Breast epithelium (tissue), 4 donors: ENCODE data around the gene PLA2G2F. TPM values are rescaled to one million over a fixed set of nuclear protein-coding genes. Genes with fewer than 3 reads are reported as not detected.

Source experiments
- DNase-seq, 2 donors: peaks; one replicate each; pipeline ENCODE4 v3.0.0-alpha.2; 2019; ENCODE audit warnings: low spot score in 2 of 2
- H3K27ac ChIP-seq, 2 donors: fragments of 200-600 bp; sonication (generic) in 1 of 2; one replicate each; pipeline ENCODE4 v1.5.1; 2016 to 2019; ENCODE audit warnings: mild to moderate bottlenecking in 1 of 2
- H3K27me3 ChIP-seq, 2 donors: fragments of 200-600 bp; sonication (generic) in 1 of 2; one replicate each; pipeline versions ENCODE4 v1.5.1 to v1.6.0; 2017 to 2019; ENCODE audit warnings: control low read depth in 1 of 2, mild to moderate bottlenecking in 1 of 2
- H3K36me3 ChIP-seq: fragments of 200-600 bp; one replicate; pipeline ENCODE4 v1.5.1; 2019
- H3K4me1 ChIP-seq, 2 donors: fragments of 200-600 bp; sonication (generic); one replicate each; pipeline ENCODE4 v1.5.1; 2016 to 2019; ENCODE audit warnings: control low read depth in 1 of 2
- H3K4me3 ChIP-seq, 3 donors: fragments of 200-600 bp; sonication (generic); 1 replicate in 2 of 3; 2 replicates in 1 of 3; pipeline ENCODE4 v1.5.1; 2016 to 2019; ENCODE audit warnings: mild to moderate bottlenecking in 3 of 3, moderate library complexity in 2 of 3
- H3K9me3 ChIP-seq, 2 donors: fragments of 200-600 bp; sonication (generic) in 1 of 2; one replicate each; pipeline ENCODE4 v1.5.1; 2016 to 2019; ENCODE audit warnings: control low read depth in 1 of 2
- CTCF ChIP-seq, 3 donors: fragments of 450-650 bp; IDR thresholded peaks; one replicate each; pipeline ENCODE4 v1.5.1; 2016 to 2017; ENCODE audit warnings: antibody characterized with exemption in 3 of 3, mild to moderate bottlenecking in 3 of 3, moderate library complexity in 3 of 3
- POLR2A ChIP-seq: fragments of 450-650 bp; IDR thresholded peaks from one replicate; pipeline ENCODE4 v1.6.1; 2016; ENCODE audit warnings: antibody characterized with exemption, mild to moderate bottlenecking, moderate library complexity
- POLR2AphosphoS5 ChIP-seq, 3 donors: sonication (generic); formaldehyde crosslinking; IDR thresholded peaks; one replicate each; pipeline ENCODE4 v1.6.1; 2017; ENCODE audit warnings: antibody characterized with exemption in 3 of 3
- intact Hi-C: fragments of 100-400 bp; cut with DNase I; formaldehyde crosslinking; loops from one replicate; pipeline ENCODE4 v1.15.1; 2023; ENCODE audit warnings: low total_unique reads
- total RNA-seq, 3 donors: library from RNA; depleted of rRNA; stranded (reverse); fragments of >200 nt; gene quantifications; one replicate each; pipeline ENCODE4 v1.1.0, GENCODE V29; 2016

The PLA2G2F gene
- total RNA-seq, 3 donors from 2014 or later: not detected

- H3K27ac ChIP-seq: peak overlapping the region; percentile 25 to 52
- H3K4me1 ChIP-seq: no peaks in the 10 kb centered on the region
- no peak for TF ChIP-seq POLR2A
- TF ChIP-seq POLR2AphosphoS5 (IDR thresholded peaks at IDR 0.05): no peak
- TF ChIP-seq CTCF (IDR thresholded peaks at IDR 0.05): no peak
- no peak overlapping the region for H3K4me3 ChIP-seq
- H3K27me3 ChIP-seq: no peaks in the 10 kb centered on the region
- DNase-seq: no peak
- no peaks in the 10 kb centered on the region for H3K36me3 ChIP-seq
- intact Hi-C loops: no loop called here
- no peaks in the 10 kb centered on the region for H3K9me3 ChIP-seq
Observed at GRCh38 chr1:20137604-20138003, 1.5 kb upstream of the PLA2G2F start.

GRCh38 chr1:20138346-20138745 is 777 bp upstream of the PLA2G2F start:
- H3K27me3 ChIP-seq: no peaks in the 10 kb centered on the region
- H3K27ac ChIP-seq: no peak overlapping the region
- H3K4me1 ChIP-seq: no peaks in the 10 kb centered on the region
- TF ChIP-seq POLR2AphosphoS5 (IDR thresholded peaks at IDR 0.05): no peak
- TF ChIP-seq CTCF (IDR thresholded peaks at IDR 0.05): no peak
- TF ChIP-seq POLR2A: no peak
- intact Hi-C loops: no loop called here
- H3K4me3 ChIP-seq: no peak overlapping the region
- H3K9me3 ChIP-seq: no peaks in the 10 kb centered on the region
- H3K36me3 ChIP-seq: no peaks in the 10 kb centered on the region
- no peak for DNase-seq

GRCh38 chr1:20139776-20140612 is 871 bp downstream of the PLA2G2F start:
- H3K9me3 ChIP-seq: no peaks in the 10 kb centered on the region
- intact Hi-C loops: no loop called here

GRCh38 chr1:20141001-20141400 is 1.9 kb downstream of the PLA2G2F start:
- H3K4me1 ChIP-seq: no peaks in the 10 kb centered on the region
- intact Hi-C loops: no loop called here
- no peak overlapping the region for H3K4me3 ChIP-seq
- no peak overlapping the region for H3K27ac ChIP-seq
- no peaks in the 10 kb centered on the region for H3K36me3 ChIP-seq
- no peaks in the 10 kb centered on the region for H3K27me3 ChIP-seq
- DNase-seq: no peak
- H3K9me3 ChIP-seq: no peaks in the 10 kb centered on the region
- no peak for TF ChIP-seq POLR2AphosphoS5 (IDR thresholded peaks at IDR 0.05)
- TF ChIP-seq CTCF (IDR thresholded peaks at IDR 0.05): no peak
- no peak for TF ChIP-seq POLR2A

More at GRCh38 chr1:20139776-20140612, 871 bp downstream of the PLA2G2F start:
- H3K36me3 ChIP-seq: no peaks in the 10 kb centered on the region
- TF ChIP-seq CTCF (IDR thresholded peaks at IDR 0.05): no peak
- H3K4me3 ChIP-seq: no peak overlapping the region
- DNase-seq: no peak
- no peak overlapping the region for H3K27ac ChIP-seq
- H3K27me3 ChIP-seq: no peaks in the 10 kb centered on the region
- H3K4me1 ChIP-seq: no peaks in the 10 kb centered on the region

DNA sequence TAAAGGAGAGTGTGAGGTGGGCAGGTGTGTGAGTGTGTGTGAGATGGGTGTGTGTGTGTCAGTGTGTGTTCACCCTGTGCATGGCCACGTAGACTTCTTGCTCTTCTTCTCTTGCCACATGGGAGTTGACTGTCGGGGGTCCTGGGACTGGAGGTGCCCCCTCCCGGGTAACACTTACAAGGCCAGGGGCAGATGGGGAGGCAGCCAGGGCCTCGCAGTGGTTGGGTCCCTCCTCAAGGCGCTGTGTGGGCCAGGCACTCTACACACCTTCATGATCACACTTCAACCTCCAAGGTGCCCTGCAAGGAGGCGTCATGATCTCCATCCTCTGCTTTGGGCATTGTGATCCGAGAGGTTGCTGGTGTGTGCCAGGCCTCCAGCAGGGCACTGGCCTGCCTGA is 2.3 kb downstream of the PLA2G2F start:
- DNase-seq: no peak
- Histone ChIP-seq H3K4me1 (no peaks in the 10 kb centered on the region), H3K27me3 (no peaks in the 10 kb centered on the region), H3K9me3 (no peaks in the 10 kb centered on the region), H3K27ac (no peak overlapping the region), H3K4me3 (no peak overlapping the region), H3K36me3 (no peaks in the 10 kb centered on the region)
- TF ChIP-seq POLR2AphosphoS5 (IDR thresholded peaks at IDR 0.05): no peak
- no peak for TF ChIP-seq POLR2A
- no peak for TF ChIP-seq CTCF (IDR thresholded peaks at IDR 0.05)
- intact Hi-C loops: no loop called here
